Eye (tissue), 1 donor: ENCODE data around the gene PDE4D.
"Not testable (repeated sequence)": the region's sequence is repeated elsewhere in the genome, so short reads cannot be mapped to it uniquely, and the experiment has no call there.

Source experiments
- DNase-seq: peaks from one replicate; pipeline ENCODE4 v3.0.0-alpha.2; 2015

The PDE4D gene

DNA sequence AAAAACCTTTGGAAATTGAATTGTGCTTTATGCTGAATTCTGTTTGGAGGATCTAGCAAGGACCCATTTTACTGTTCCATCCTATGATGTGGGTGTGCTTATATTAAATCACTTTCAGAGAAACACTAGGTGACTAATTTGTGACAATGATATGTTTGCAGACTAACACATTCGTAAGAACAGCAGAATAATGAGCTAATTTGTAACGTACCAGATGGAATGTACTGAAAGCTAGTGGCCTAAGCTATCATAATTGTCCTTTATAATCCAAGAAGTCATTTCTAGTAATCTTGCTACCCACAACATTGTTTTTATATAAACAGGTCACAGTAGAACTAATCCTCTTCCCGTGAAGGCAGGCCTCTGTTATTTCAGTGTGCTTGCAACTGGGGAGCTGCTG is 292.5 kb downstream of the PDE4D start:
- no peak for DNase-seq

DNA sequence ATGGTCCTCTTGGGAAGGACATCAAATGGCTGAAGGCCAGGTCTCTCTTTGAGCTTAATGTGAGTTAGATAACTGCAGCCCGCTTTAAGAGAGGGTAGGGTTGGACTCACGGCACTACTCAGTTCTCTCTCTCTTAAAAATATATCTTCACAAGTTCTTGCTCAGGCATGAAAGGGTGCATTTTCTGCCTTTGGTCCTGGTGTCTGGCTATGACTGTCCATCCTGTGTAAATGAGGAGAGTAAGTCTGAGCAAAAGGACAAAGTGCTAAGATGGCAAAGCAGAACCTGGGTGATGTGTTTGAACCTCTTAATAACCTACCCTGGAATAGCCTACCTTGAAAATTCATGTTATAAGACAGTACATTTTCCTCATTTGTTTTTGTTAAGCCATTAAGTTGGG is 293.4 kb downstream of the PDE4D start:
- no peak for DNase-seq

- no peak for DNase-seq
Observed at GRCh38 chr5:59599729-59600128, 293.8 kb downstream of the PDE4D start.

DNA sequence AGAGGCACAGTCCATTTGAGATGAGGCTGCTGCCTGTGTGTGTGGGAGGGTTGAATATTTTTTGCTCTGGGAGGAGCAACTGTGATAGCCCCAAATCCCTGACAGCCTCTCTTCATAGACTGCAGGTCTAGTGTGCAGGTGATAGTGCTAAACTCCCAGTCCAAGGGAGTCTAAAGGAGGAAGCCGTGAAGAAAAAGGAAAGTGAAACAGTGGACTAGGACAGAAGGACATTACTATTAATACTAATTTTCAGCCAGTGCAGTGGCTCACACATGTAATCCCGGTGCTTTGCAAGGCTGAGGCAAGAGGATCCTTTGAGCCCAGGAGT is 295.0 kb downstream of the PDE4D start:
- DNase-seq = no peak

DNA sequence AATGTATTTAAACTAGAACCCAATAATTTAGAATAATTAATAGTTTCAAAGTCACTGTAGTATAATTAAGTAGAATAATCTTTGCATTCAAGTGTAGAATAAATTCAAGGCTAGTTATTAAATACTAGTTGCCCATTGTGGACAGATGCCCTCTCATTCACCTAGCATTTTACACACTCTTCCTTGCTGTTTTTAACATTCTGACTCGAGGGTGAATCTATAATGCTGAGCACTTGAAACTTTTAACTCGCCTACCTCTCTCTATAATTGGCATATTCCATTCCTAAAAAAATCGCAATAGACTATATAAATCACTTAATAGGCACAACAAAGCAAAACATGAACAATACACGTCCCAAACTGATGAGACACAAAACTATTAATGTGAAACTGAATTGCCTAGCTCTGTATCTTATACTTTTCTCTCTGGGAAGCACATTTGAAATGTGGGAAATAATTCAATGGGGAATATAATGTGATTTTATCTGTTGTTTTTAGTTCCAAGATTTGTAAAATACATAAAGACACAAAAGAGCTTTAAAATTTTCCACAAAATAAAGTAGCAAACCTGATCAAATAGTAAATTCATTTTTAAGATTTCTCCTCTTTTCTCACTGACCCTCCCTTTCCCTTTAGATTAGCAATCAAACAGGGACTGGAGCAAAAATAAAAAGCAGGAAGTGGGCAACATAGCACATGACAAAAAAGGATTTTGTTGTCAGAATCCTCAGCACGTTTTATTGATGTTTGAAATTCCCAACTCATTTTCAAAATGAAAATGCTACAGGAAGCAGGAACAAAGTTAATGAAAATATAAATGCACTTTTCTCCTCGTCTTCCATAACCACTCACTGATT is 295.6 kb downstream of the PDE4D start:
- no peak for DNase-seq

DNA sequence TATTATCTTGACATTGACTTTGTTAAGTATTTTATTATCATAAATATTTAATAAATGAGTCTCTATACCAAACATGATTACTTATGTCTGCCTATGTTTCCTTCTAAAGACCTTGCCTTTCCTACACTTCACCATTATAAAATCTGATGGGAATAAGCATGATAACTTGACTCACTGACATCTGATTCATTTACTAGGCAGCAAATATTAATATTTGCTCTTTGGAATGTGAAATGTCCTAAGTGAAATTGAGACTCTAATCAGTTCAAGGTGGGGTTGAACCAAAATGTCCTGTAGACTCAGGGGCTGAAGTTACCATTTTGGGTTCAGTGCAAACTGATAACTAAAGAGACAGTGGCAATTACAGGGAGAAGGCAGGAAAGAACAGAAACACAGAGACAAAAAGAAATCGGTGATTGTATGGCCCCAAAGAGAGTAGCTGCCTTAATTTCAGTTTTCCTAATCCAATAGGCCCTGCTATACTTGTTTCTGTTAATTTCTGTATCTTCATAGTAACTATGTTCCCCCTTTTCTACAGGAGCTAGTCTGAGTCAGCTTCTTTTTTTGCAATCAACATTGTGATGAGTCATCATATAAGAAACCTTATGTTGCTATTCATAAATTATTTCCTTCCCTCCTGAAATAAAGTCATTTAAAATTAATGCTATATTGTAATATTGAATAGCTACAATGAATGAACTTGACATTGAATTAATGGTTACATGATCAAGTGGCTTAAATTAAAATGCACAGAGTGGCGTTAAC is 296.8 kb downstream of the PDE4D start:
- DNase-seq = no peak

GRCh38 chr5:59594118-59594517 is 299.4 kb downstream of the PDE4D start:
- DNase-seq = not testable (repeated sequence)

DNA sequence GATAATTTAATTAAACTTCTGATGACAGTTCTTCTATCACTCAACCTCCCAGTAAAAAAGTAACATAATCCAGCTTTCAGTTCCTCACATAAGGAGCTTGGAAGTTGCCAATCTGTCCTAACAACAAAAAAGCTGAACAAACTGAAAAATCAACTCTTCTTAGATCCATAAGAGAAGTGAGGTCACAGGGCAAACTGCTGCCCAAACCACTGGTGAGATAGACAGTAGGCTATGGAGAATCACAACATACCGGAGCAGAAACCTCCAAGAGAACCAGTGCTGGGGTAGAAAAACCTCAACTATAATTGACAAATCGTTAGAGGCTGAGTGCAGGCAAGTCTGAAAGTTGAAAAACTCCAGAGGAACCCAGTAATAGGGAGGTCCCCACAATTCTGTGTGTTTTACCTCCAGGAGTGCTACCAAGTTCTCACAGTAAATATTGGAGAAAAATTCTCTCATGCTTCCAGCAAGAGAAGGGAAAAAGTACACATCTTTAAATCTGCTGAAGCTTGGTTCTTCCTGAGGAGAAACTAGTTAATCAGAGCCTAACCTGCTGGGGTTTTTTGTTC is 300.0 kb downstream of the PDE4D start:
- no peak for DNase-seq

DNA sequence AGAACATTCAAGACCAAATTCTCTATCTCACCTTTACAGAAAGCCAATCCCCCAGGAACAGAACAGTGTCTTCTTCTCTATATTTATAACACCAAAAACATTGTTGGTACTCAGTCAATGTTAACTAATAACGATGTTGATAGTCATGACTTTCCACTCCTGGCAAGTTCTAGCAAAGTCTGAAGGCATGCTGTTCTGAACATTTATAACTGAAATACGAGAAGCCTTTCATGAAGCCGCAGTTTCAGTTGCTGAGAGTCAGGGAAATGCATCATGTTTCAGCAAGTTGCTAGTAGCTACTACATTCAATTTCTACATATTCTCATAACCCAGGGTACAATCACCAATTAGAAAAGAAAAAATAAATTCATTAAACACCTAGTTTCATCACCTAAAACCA is 301.4 kb downstream of the PDE4D start:
- DNase-seq = peak; percentile 53

GRCh38 chr5:59591162-59591561 is 302.4 kb downstream of the PDE4D start:
- no peak for DNase-seq

DNA sequence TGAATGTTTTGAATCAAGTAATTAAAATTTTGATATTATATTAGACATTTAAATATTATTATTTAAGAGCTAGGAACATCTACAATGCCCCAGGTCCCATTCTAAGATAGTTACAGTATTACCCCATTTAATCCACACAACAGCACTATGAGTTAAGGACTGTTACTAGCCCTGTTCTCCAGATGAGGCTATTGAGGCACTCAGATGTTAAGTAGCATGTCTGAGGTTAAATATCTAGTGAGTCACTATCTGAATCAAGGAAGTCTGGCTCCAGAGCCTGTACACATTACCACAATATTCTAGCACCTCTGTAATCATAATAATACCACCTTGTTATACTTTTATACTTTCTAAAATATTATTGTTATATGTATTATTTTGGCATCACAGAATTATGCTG is 304.6 kb downstream of the PDE4D start:
- no peak for DNase-seq

- DNase-seq = peak; percentile 96
Observed at GRCh38 chr5:59587489-59588337, 305.8 kb downstream of the PDE4D start.

- peak; percentile 59 for DNase-seq
Observed at GRCh38 chr5:59586841-59587240, 306.7 kb downstream of the PDE4D start.

GRCh38 chr5:59584858-59585846 is 308.4 kb downstream of the PDE4D start:
- DNase-seq = no peak

GRCh38 chr5:59583810-59584562 is 309.5 kb downstream of the PDE4D start:
- peak; percentile 42 for DNase-seq

- no peak for DNase-seq
Observed at GRCh38 chr5:59583151-59583809, 310.2 kb downstream of the PDE4D start.

GRCh38 chr5:59582746-59583145 is 310.8 kb downstream of the PDE4D start:
- no peak for DNase-seq

- DNase-seq = no peak
Observed at GRCh38 chr5:59579824-59580167, 313.7 kb downstream of the PDE4D start.

- DNase-seq = no peak
Observed at GRCh38 chr5:59579101-59579823, 314.3 kb downstream of the PDE4D start.

DNA sequence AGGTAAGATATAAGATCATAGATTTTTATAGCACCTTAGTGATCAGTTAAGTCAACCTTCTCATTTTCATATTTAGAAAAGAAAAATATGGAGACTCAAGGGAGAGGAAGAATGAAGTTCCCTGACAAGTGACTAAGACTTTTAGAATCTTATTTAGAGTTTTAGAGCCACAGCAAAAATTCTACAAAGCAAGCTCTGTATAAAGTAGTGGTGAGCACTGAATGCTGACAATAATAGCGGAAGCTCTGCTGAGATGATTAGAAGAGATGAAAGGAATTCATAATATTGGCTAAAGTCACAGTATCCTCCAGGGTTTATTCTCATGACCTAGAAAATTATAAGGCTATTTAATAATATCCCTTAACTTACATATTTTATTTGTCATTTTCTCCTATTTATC is 316.0 kb downstream of the PDE4D start:
- DNase-seq = no peak
